Ovary (tissue), 9 donors: ENCODE results near the gene PRSS2. TPM values are rescaled to one million over a fixed set of nuclear protein-coding genes. Genes with fewer than 3 reads are reported as not detected.

ENCODE experiments used
- DNase-seq, 5 donors: peaks; one replicate each; pipeline ENCODE4 v3.0.0-alpha.2; 2019 to 2020
- H3K27ac ChIP-seq, 2 donors: fragments of 200-600 bp; one replicate each; pipeline versions ENCODE4 v1.5.1 to v1.8.0; 2019 to 2022
- H3K27me3 ChIP-seq: fragments of 200-600 bp; one replicate; pipeline ENCODE4 v1.8.0; 2022
- H3K36me3 ChIP-seq: fragments of 200-600 bp; sonication (generic); one replicate; pipeline ENCODE4 v1.5.1; 2019
- H3K4me1 ChIP-seq: one replicate; pipeline ENCODE4 v1.8.1; 2013; ENCODE audit warnings: mild to moderate bottlenecking, moderate library complexity; ENCODE audit not compliant: insufficient read depth
- H3K4me3 ChIP-seq: fragments of 200-600 bp; sonication (generic); one replicate; pipeline ENCODE4 v1.5.1; 2017
- H3K9me3 ChIP-seq, 2 donors: fragments of 200-600 bp in 1 of 2; sonication (generic) in 1 of 2; one replicate each; pipeline versions ENCODE4 v1.5.1 to v1.8.1; 2013 to 2019; ENCODE audit warnings: mild to moderate bottlenecking in 1 of 2, moderate library complexity in 1 of 2
- EP300 ChIP-seq: sonication (generic); formaldehyde crosslinking; IDR thresholded peaks from one replicate; pipeline ENCODE4 v1.6.1; 2017; ENCODE audit warnings: antibody characterized with exemption
- POLR2A ChIP-seq: fragments of 450-650 bp; IDR thresholded peaks from one replicate; pipeline ENCODE4 v1.6.1; 2017; ENCODE audit warnings: antibody characterized with exemption, mild to moderate bottlenecking, moderate library complexity
- WGBS, 3 donors: extraction: QIAGEN DNeasy Blood & Tissue Kit in 1 of 3; methylation state at CpG; one replicate each; pipeline versions ENCODE4 v1.1.5 to v1.1.7; 2013 to 2017; 5-methylcytosine and 5-hydroxymethylcytosine counted together
- intact Hi-C, 4 donors: fragments of 100-400 bp; cut with DNase I; formaldehyde crosslinking; loops; one replicate each; pipeline versions ENCODE4 v1.11.0 to v1.15.1; 2022 to 2023
- polyA plus RNA-seq, 2 donors: library from polyadenylated mRNA; stranded (reverse); fragments of 200-250 nt in 1 of 2; fragments of 350-450 nt in 1 of 2; fragmentation: Illumina TruSeq in 1 of 2; extraction: RNeasy Lipid Tissue Mini Kit (QIAGEN cat#74804) in 1 of 2; gene quantifications; one replicate each; pipeline ENCODE4 v1.2.3, GENCODE V29; 2013 to 2014
- small RNA-seq: library from RNA; depleted of rRNA; stranded (forward); fragments of <200 nt; gene quantifications from one replicate; pipeline ENCODE3, GENCODE V24; 2016
- total RNA-seq, 7 donors: library from RNA; depleted of rRNA in 2 of 7; stranded (reverse); fragments of >200 nt in 2 of 7; fragmentation: NEBNext Ultra II Directional in 3 of 7; extraction: Animal tissue kit (Norgen Biotek cat#: 25700) in 3 of 7; gene quantifications; one replicate each; pipeline versions ENCODE4 v1.1.0 to v1.2.4, GENCODE V29; 2016 to 2023
- TF ChIP-seq, protein P1 (sequence below), 3 donors: fragments of 450-650 bp in 2 of 3; fragments of 200-600 bp in 1 of 3; IDR thresholded peaks; one replicate each; pipeline versions ENCODE4 v1.5.1 to v1.8.0; 2016 to 2022; ENCODE audit warnings: antibody characterized with exemption in 3 of 3, mild to moderate bottlenecking in 1 of 3
- donor health status: DM: no; HTN: no; CAD: no; lungs with moderate emphysema.
- donor health status: DM: no; HTN: no; CAD: no.
- donor health status: Bipolar disorder and iron deficiency.
- donor health status: DM: yes; HTN: yes; CAD: no.
- donor health status: DM: no; HTN: no; CAD: no.
- donor health status: DM: yes; HTN: yes; CAD: no.

Gene PRSS2
- total and polyA plus RNA-seq, 9 donors: 1.4 to 90.0 (median 4.3) TPM; not detected in 3

DNA sequence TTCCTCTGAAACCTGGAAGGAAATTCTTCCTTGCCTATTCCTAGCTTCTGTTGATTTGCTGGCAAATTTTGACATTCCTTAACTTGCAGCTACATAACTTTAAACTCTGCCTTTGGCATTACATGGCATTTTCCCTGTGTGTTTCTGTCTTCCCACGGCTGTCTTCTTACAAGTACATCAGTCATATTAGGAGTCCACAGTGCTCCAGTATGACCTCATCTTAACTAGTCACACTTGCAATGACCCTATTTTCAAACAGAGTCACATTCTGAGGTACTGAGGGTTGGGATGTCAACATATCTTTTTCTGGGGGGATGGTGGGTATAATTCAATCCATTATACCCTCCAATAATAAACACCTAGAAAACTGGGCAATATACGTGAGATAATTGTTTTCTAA is 46.7 kb downstream of the PRSS2 start:
- Histone ChIP-seq H3K27ac (no peak overlapping the region), H3K9me3 (no peaks in the 10 kb centered on the region), H3K4me3 (no peak overlapping the region), H3K4me1 (no peaks in the 10 kb centered on the region), H3K27me3 (no peaks in the 10 kb centered on the region), H3K36me3 (no peaks in the 10 kb centered on the region)
- intact Hi-C loops: no loop called here
- DNase-seq: no peak
- TF ChIP-seq, protein P1, sequence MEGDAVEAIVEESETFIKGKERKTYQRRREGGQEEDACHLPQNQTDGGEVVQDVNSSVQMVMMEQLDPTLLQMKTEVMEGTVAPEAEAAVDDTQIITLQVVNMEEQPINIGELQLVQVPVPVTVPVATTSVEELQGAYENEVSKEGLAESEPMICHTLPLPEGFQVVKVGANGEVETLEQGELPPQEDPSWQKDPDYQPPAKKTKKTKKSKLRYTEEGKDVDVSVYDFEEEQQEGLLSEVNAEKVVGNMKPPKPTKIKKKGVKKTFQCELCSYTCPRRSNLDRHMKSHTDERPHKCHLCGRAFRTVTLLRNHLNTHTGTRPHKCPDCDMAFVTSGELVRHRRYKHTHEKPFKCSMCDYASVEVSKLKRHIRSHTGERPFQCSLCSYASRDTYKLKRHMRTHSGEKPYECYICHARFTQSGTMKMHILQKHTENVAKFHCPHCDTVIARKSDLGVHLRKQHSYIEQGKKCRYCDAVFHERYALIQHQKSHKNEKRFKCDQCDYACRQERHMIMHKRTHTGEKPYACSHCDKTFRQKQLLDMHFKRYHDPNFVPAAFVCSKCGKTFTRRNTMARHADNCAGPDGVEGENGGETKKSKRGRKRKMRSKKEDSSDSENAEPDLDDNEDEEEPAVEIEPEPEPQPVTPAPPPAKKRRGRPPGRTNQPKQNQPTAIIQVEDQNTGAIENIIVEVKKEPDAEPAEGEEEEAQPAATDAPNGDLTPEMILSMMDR (IDR thresholded peaks at IDR 0.05): no peak
- TF ChIP-seq POLR2A (no peak), EP300 (no peak)
- 61 to 76% (median 67%) methylated on average over 2 of the region's 2 CpGs for WGBS, 3 donors

DNA sequence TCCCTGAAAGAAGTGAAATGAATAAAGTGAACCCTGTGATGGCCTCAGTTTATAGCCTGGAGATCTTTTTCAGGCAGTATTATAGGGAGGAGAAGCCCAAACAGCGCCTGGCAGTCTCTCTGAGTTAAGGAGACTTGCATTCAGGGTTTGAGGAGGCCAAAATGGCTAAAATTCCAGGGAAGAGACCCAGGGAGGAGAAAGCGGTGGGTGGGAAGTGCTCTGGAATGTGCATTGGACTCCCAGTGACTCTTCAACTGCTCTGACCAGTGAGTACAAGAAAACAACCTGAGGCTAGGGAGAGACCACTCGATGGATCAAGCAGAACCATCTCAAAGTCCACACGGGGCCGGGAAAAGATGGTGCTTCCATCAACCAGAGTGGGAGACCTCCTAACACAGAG is 48.8 kb downstream of the PRSS2 start:
- no peaks in the 10 kb centered on the region for H3K9me3 ChIP-seq
- H3K27me3 ChIP-seq: no peaks in the 10 kb centered on the region
- H3K27ac ChIP-seq: no peak overlapping the region
- intact Hi-C loops: no loop called here
- H3K36me3 ChIP-seq: no peaks in the 10 kb centered on the region
- DNase-seq: no peak
- no peak overlapping the region for H3K4me3 ChIP-seq
- 82 to 85% (median 84%) methylated on average over 5 of the region's 5 CpGs for WGBS, 3 donors
- TF ChIP-seq, protein P1 (IDR thresholded peaks at IDR 0.05): no peak
- TF ChIP-seq POLR2A: no peak
- no peak for TF ChIP-seq EP300
- H3K4me1 ChIP-seq: no peaks in the 10 kb centered on the region

DNA sequence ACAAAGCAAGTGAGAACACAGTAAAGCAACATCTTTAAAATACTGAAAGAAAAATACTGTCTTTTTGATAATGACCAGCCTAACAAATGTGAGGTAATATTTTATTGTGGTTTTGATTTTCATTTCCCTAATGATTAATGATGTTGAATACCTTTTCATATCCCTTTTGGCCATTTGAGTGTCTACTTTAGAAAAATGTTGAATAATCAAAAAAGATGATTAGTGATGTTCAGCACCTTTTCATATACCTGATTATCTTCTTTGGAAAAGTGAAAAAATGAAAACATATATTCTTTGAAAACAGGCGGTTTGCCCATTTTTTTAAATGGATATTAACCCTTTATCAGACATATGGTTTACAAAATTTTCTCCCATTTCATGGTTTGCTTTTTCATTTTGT is 51.9 kb downstream of the PRSS2 start:
- DNase-seq: no peak
- Histone ChIP-seq H3K4me1 (no peaks in the 10 kb centered on the region), H3K4me3 (no peak overlapping the region), H3K36me3 (no peaks in the 10 kb centered on the region), H3K27ac (no peak overlapping the region), H3K27me3 (no peaks in the 10 kb centered on the region), H3K9me3 (no peaks in the 10 kb centered on the region)
- intact Hi-C loops: no loop called here
- 0 to 37% (median 0%) methylated on average over 1 of the region's 1 CpG for WGBS, 3 donors
- TF ChIP-seq, protein P1 (IDR thresholded peaks at IDR 0.05): no peak
- TF ChIP-seq POLR2A: no peak
- TF ChIP-seq EP300: no peak

Small RNAs within 50 kb of the gene (small RNA-seq; reads per million reads assigned to genes)
- not detected for gene TRBD1
- gene TRBJ1-1: not detected
- not detected for gene TRBJ1-2
- gene TRBJ1-3: not detected
- gene TRBJ1-4: not detected
- gene TRBJ1-5: not detected
- gene TRBJ1-6: not detected
- gene TRBJ2-1: not detected
- not detected for gene TRBJ2-2
- not detected for gene TRBJ2-2P
- not detected for gene TRBJ2-3
- not detected for gene TRBJ2-4
- not detected for gene TRBJ2-5
- not detected for gene TRBJ2-6
- gene TRBJ2-7: not detected

Other genes with a start within 250 kb of the PRSS2 start
- gene PRSS1, start 21.5 kb upstream of the PRSS2 start, total RNA-seq: 10 to 100 TPM in 2 of 7 donors, 1 to 10 TPM in 1, under 1 TPM in 1, not detected in 3; 0.82 to 35.0 (median 18.6) TPM
- gene PRSS1, start 21.5 kb upstream of the PRSS2 start, polyA plus RNA-seq: under 1 TPM in 1 of 2 donors, not detected in 1; 0.15 TPM
- gene EPHB6, start 84.1 kb downstream of the PRSS2 start, total RNA-seq: 10 to 100 TPM; 17.9 to 41.1 (median 31.9) TPM
- gene EPHB6, start 84.1 kb downstream of the PRSS2 start, polyA plus RNA-seq: 10 to 100 TPM; 10.7 to 14.1 TPM
- 1 to 10 TPM in 2 of 7 donors, under 1 TPM in 1, not detected in 4; 0.51 to 9.7 (median 1.5) TPM for gene TRPV6, start 114.8 kb downstream of the PRSS2 start, total RNA-seq
- under 1 TPM; 0.03 to 0.19 TPM for gene TRPV6, start 114.8 kb downstream of the PRSS2 start, polyA plus RNA-seq
- not detected for gene TRPV5, start 162.8 kb downstream of the PRSS2 start, total RNA-seq
- gene TRPV5, start 162.8 kb downstream of the PRSS2 start, polyA plus RNA-seq: not detected
- gene LLCFC1, start 168.5 kb downstream of the PRSS2 start, total RNA-seq: not detected
- not detected for gene LLCFC1, start 168.5 kb downstream of the PRSS2 start, polyA plus RNA-seq
- 1 to 10 TPM in 2 of 7 donors, under 1 TPM in 4, not detected in 1; 0.20 to 2.5 (median 0.78) TPM for gene KEL, start 191.4 kb downstream of the PRSS2 start, total RNA-seq
- gene KEL, start 191.4 kb downstream of the PRSS2 start, polyA plus RNA-seq: under 1 TPM; 0.11 to 0.13 TPM